ENCODE measurements around the gene ASIC4. TPM values are rescaled to one million over a fixed set of nuclear protein-coding genes. Genes with fewer than 3 reads are reported as not detected.

ASIC4 gene
- total RNA-seq, 1 experiment from 2014 or later, result 0.17 TPM

DNA sequence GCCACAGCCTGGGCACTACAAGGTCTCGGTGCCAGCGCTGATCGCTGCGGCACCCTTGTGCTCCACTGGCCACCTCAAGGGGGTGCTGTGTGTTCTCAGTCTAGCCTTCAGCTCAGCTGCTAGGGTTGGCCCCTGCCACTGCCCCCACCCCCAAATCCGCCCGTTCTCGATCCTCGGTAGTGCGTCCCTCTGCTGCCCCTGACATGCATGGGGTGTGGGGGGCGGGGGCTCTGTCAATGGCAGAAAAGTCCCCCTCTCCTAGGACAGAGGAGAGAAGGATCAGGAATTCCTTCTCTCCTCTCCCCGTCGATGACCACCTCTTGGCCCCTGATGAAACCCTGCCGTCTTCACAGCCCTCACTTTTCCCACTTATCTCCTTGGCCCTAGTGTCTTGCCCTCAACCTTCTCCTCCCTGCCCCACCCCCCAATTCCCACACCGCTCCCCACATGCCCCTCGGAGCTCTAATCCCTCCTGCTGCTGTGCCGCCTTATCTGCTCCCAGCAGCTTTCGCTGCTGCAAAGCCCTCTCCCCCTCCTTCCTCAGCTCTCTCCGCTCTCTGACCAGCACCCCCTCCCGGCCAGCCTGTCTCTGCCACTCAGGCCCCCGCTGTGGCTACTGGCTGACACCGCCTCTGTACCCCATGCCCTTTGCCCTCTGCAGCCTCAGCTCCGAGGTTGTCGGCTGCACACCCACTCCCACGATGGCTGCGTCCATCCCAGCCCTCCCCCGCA, 4.3 kb upstream of the ASIC4 start:
- CTCF ChIA-PET, result interaction anchor here (0.6 to 3.9 kb wide), 15 partner anchors 10 to 122 kb away, joined by 3 to 35 read pairs (median 5); partner anchors contain the start of genes DNPEP and GMPPA
- Mint-ChIP-seq H3K4me3 (ENCODE audit: low read depth, unreplicated experiment) (peak overlapping the region; percentile 79), H3K36me3 (ENCODE audit: insufficient read depth, unreplicated experiment) (peaks cover 38% of the 10 kb centered on the region), H3K27ac (ENCODE audit: unreplicated experiment) (peak overlapping the region; percentile 72), H3K27me3 (ENCODE audit: unreplicated experiment) (peaks cover 59% of the 10 kb centered on the region), H3K4me1 (ENCODE audit: low read depth, unreplicated experiment) (peaks cover 29% of the 10 kb centered on the region), H3K9me3 (ENCODE audit: low read depth, unreplicated experiment) (no peaks in the 10 kb centered on the region)
- TF ChIP-seq, protein P1, sequence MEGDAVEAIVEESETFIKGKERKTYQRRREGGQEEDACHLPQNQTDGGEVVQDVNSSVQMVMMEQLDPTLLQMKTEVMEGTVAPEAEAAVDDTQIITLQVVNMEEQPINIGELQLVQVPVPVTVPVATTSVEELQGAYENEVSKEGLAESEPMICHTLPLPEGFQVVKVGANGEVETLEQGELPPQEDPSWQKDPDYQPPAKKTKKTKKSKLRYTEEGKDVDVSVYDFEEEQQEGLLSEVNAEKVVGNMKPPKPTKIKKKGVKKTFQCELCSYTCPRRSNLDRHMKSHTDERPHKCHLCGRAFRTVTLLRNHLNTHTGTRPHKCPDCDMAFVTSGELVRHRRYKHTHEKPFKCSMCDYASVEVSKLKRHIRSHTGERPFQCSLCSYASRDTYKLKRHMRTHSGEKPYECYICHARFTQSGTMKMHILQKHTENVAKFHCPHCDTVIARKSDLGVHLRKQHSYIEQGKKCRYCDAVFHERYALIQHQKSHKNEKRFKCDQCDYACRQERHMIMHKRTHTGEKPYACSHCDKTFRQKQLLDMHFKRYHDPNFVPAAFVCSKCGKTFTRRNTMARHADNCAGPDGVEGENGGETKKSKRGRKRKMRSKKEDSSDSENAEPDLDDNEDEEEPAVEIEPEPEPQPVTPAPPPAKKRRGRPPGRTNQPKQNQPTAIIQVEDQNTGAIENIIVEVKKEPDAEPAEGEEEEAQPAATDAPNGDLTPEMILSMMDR (IDR thresholded peaks at IDR 0.05; ENCODE audit: unreplicated experiment), result peak; percentile 72
- peak; percentile 79 for DNase-seq
- BruUV-seq (replicated peaks), result TSS peak; percentile 46
- intact Hi-C loops (cut with micrococcal nuclease; ENCODE audit: unreplicated experiment), result no loop called here

GRCh38 chr2:219510512-219511135, 3.7 kb upstream of the ASIC4 start:
- H3K9me3 Mint-ChIP-seq (ENCODE audit: low read depth, unreplicated experiment), result no peaks in the 10 kb centered on the region
- H3K27ac Mint-ChIP-seq (ENCODE audit: unreplicated experiment), result peak overlapping the region; percentile 72
- peaks cover 29% of the 10 kb centered on the region for H3K4me1 Mint-ChIP-seq (ENCODE audit: low read depth, unreplicated experiment)
- no peak for DNase-seq
- intact Hi-C loops (cut with micrococcal nuclease; ENCODE audit: unreplicated experiment), result no loop called here
- TF ChIP-seq, protein P1 (IDR thresholded peaks at IDR 0.05; ENCODE audit: unreplicated experiment), result no peak
- peaks cover 66% of the 10 kb centered on the region for H3K27me3 Mint-ChIP-seq (ENCODE audit: unreplicated experiment)
- H3K36me3 Mint-ChIP-seq (ENCODE audit: insufficient read depth, unreplicated experiment), result peaks cover 38% of the 10 kb centered on the region
- CTCF ChIA-PET, result interaction anchor here (0.8 to 3.9 kb wide), 17 partner anchors 11 to 80 kb away, joined by 3 to 35 read pairs (median 5); partner anchors contain the start of genes CHPF, GMPPA and TMEM198
- H3K4me3 Mint-ChIP-seq (ENCODE audit: low read depth, unreplicated experiment), result peak overlapping the region; percentile 79
- no TSS peak for BruUV-seq (replicated peaks)

DNA sequence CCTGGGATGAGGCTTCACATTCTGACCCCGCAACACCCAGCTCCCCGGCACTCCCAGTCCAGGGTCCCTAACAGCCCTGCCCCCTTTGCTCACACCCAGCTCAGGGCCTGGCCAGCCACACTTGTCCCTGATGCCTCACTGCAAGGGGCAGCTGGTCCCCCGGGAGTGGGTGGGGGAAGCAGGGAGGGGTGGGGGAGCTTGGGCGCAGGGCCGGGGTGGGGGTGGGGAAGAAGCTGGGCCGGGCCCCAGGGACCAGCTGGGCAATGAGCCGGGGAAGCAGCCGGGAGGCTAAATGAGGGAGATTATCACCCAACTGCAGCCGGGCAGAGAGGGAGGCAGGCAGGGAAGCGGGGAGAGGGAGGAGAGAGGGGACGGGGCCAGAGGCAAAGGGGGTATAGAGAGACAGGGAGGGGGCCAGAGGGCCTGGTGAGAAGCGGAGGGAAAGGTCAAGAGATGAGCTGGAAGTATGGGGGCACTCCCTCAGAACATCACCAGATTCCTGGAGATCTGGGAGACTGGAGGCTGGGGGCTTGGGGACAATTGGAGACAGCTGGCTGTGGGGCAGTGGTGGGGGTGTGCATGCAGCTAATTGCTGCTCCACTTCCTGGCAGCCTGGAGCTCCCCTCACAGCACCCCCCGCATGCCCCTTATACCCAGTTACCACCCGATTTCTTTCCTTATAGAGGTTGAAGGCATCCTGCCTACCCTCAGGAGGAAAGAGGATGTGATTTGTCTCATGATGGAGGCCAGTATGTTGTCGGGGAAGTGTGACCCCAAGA, 2.5 kb upstream of the ASIC4 start:
- Mint-ChIP-seq H3K4me3 (ENCODE audit: low read depth, unreplicated experiment) (no peak overlapping the region), H3K4me1 (ENCODE audit: low read depth, unreplicated experiment) (peaks cover 29% of the 10 kb centered on the region), H3K27me3 (ENCODE audit: unreplicated experiment) (peaks cover 77% of the 10 kb centered on the region), H3K36me3 (ENCODE audit: insufficient read depth, unreplicated experiment) (peaks cover 38% of the 10 kb centered on the region), H3K27ac (ENCODE audit: unreplicated experiment) (no peak overlapping the region), H3K9me3 (ENCODE audit: low read depth, unreplicated experiment) (no peaks in the 10 kb centered on the region)
- CTCF ChIA-PET, result interaction anchor here (0.6 to 1.5 kb wide), 9 partner anchors 9 to 177 kb away, joined by 3 to 7 read pairs (median 4); partner anchors contain the start of genes CHPF, GMPPA and TMEM198
- TF ChIP-seq, protein P1 (IDR thresholded peaks at IDR 0.05; ENCODE audit: unreplicated experiment), result no peak
- no peak for DNase-seq
- BruUV-seq (replicated peaks), result no TSS peak
- intact Hi-C loops (cut with micrococcal nuclease; ENCODE audit: unreplicated experiment), result no loop called here

- H3K27ac Mint-ChIP-seq (ENCODE audit: unreplicated experiment), result no peak overlapping the region
- intact Hi-C loops (cut with micrococcal nuclease; ENCODE audit: unreplicated experiment), result no loop called here
- BruUV-seq (replicated peaks), result no TSS peak
- DNase-seq, result no peak
- peaks cover 37% of the 10 kb centered on the region for H3K36me3 Mint-ChIP-seq (ENCODE audit: insufficient read depth, unreplicated experiment)
- CTCF ChIA-PET, result interaction anchor here (1.0 to 1.2 kb wide), 2 partner anchors 14 to 20 kb away, joined by 3 read pairs; partner anchors contain the start of gene GMPPA
- H3K4me3 Mint-ChIP-seq (ENCODE audit: low read depth, unreplicated experiment), result no peak overlapping the region
- peaks cover 29% of the 10 kb centered on the region for H3K4me1 Mint-ChIP-seq (ENCODE audit: low read depth, unreplicated experiment)
- no peaks in the 10 kb centered on the region for H3K9me3 Mint-ChIP-seq (ENCODE audit: low read depth, unreplicated experiment)
- peaks cover 87% of the 10 kb centered on the region for H3K27me3 Mint-ChIP-seq (ENCODE audit: unreplicated experiment)
- TF ChIP-seq, protein P1 (IDR thresholded peaks at IDR 0.05; ENCODE audit: unreplicated experiment), result no peak
These were observed 1.6 kb upstream of the ASIC4 start for GRCh38 chr2:219512524-219513216.
